Raji (cell line): Measurements from ENCODE around the gene CNPY3.
A peak's percentile ranks its signal among the peaks of the same experiment; 100 is the strongest.

Experiments
- POLR2A ChIP-seq: IDR thresholded peaks from 2 replicates; pipeline ENCODE4 v1.6.1; 2011; ENCODE audit warnings: low read depth, low read length, control low read depth; ENCODE audit not compliant: insufficient read depth

The CNPY3 gene

DNA sequence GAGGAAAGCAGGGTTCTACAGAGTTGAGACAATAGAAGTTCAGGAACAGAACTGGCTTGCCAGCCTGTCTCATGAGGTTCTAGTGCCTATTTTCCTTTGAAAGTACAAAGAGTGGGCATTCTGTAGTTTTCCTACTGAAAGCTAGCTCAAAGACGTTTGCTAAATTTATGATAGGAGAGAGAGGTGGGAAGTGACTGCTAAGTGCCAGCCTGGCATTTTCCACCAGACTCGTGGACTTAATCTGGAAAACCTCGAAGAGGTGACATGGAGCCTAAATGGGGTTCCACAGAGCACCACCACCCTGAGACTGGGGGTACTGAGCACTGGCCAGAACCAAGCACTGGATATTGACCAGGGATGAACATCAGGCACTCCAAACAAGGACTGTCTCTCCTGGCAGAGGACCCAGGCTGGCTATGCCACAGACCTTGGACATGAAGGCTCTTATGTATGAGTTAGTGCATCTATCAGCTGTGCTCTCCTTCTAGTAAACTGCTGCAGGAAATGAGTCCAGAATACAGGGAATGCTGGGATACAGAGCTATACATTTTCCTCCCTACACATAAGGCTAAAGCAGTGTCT lies 42.6 kb downstream of the CNPY3 start:
- no peak for TF ChIP-seq POLR2A

- TF ChIP-seq POLR2A = no peak
Observed at GRCh38 chr6:42973926-42974325, 44.6 kb downstream of the CNPY3 start.

GRCh38 chr6:42974919-42975505 lies 45.7 kb downstream of the CNPY3 start:
- no peak for TF ChIP-seq POLR2A

DNA sequence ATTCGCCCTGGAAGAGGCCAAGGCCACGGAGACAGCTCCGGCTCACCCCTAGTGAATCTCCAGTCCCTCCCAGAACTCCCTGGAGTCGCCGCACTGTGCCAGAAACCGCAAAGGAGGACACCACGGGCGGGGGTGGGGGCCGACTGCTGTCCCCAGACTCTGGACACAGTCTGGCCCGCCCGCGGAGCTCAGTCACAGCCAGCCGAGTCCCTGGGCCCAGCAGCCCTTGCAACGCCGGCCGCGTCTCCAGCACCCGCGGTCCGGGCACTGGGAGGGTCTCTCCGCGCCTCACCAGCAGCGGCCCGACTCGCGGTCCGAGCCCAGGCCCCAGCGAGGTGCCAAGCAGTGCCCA lies 49.2 kb downstream of the CNPY3 start:
- TF ChIP-seq POLR2A = no peak

GRCh38 chr6:42978839-42979522 lies 49.7 kb downstream of the CNPY3 start, which contains the start of gene PEX6:
PEX6 (minus strand) TSS chr6:42979181; CDS start chr6:42979150, 31 bp downstream.
- TF ChIP-seq POLR2A = peak; percentile 97

GRCh38 chr6:42979523-42980177 lies 50.4 kb downstream of the CNPY3 start:
- TF ChIP-seq POLR2A = no peak

GRCh38 chr6:42981836-42982235 lies 52.6 kb downstream of the CNPY3 start:
- TF ChIP-seq POLR2A = no peak

GRCh38 chr6:42984001-42984923 lies 55.0 kb downstream of the CNPY3 start, which contains the start of gene PPP2R5D:
PPP2R5D (plus strand) TSS chr6:42984570; CDS start chr6:42984678, 108 bp downstream.
- TF ChIP-seq POLR2A = peak; percentile 94

GRCh38 chr6:42984924-42985475 lies 55.7 kb downstream of the CNPY3 start:
- TF ChIP-seq POLR2A = no peak

DNA sequence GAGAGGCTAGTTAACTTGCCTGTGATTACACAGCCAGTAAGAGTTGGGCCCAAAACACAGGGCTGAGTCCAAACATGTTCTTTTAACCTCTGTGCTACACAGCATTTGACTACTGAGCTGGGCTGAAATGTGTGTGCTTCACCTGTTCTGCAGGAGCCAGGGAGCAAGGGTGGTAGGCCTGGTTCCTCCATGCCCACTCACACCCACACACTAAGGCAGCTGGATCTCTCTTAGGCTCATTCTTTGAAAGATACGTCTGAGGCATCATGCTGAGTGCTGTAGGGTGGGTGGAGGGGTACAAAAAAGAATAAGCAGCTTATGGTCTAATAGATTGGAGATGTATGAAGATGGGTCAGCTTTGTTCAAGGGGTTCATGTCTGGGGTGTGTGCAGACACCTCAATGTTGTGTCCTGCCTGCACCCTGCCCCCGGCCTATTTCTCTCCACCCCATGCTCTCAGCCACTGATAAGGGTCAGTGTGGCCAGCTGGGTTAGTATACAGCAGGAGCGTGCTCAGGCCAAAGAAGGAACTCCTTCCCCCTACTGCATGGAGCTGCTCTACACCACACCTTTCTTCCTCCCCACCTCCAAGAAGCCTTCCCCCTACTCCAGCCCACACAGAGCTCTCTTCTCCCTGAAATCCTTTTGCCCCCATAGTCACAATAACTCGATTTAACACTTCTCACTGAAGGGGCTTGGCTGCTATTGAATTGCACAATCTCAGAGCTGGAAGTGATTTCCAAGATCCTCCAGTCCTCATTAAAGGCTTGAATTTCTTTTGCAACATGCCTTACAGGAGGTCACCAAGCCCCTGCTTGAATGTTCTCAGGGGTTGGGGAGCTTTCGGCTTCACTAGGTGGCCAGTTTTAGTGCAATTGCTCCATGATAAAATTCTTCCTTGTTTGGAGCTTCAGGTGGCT lies 58.5 kb downstream of the CNPY3 start:
- no peak for TF ChIP-seq POLR2A

GRCh38 chr6:42988486-42989020 lies 59.3 kb downstream of the CNPY3 start:
- no peak for TF ChIP-seq POLR2A
